HG03097 (cell line): Measurements from ENCODE around the gene CHRDL2.
"Not testable (repeated sequence)": the region's sequence is repeated elsewhere in the genome, so short reads cannot be mapped to it uniquely, and the experiment has no call there.

Source experiments
- ATAC-seq: cut with Tn5 transposase; IDR thresholded peaks from one replicate; pipeline ENCODE4 v1.9.1; 2021; ENCODE audit not compliant: unreplicated experiment, low FRiP score

CHRDL2 gene

GRCh38 chr11:74673693-74674360, 57.4 kb downstream of the CHRDL2 start:
- ATAC-seq, result no peak

- ATAC-seq, result no peak
These were observed 58.1 kb downstream of the CHRDL2 start for GRCh38 chr11:74672956-74673692.

- no peak for ATAC-seq
These were observed 58.8 kb downstream of the CHRDL2 start for GRCh38 chr11:74672332-74672955.

GRCh38 chr11:74671520-74672196, 59.6 kb downstream of the CHRDL2 start:
- no peak for ATAC-seq

- no peak for ATAC-seq
These were observed 61.1 kb downstream of the CHRDL2 start for GRCh38 chr11:74670171-74670570.

- no peak for ATAC-seq
These were observed 61.7 kb downstream of the CHRDL2 start for GRCh38 chr11:74669211-74670160.

GRCh38 chr11:74663315-74663714, 67.9 kb downstream of the CHRDL2 start:
- no peak for ATAC-seq

- ATAC-seq, result no peak
These were observed 68.6 kb downstream of the CHRDL2 start for GRCh38 chr11:74662487-74663103.

- not testable (repeated sequence) for ATAC-seq
These were observed 72.1 kb downstream of the CHRDL2 start for GRCh38 chr11:74659124-74659523.

GRCh38 chr11:74654976-74655375, 76.2 kb downstream of the CHRDL2 start:
- ATAC-seq, result no peak

- ATAC-seq, result no peak
These were observed 80.7 kb downstream of the CHRDL2 start for GRCh38 chr11:74650498-74650897.

- no peak for ATAC-seq
These were observed 82.3 kb downstream of the CHRDL2 start for GRCh38 chr11:74648894-74649293.

- ATAC-seq, result no peak
These were observed 83.4 kb downstream of the CHRDL2 start for GRCh38 chr11:74647831-74648230.

- no peak for ATAC-seq
These were observed 83.8 kb downstream of the CHRDL2 start for GRCh38 chr11:74647404-74647803.

GRCh38 chr11:74646954-74647353, 84.3 kb downstream of the CHRDL2 start:
- ATAC-seq, result no peak
